Trophoblast cell (in vitro differentiated cells and primary cell): ENCODE results near the gene ZNF98. TPM values are rescaled to one million over a fixed set of nuclear protein-coding genes. Genes with fewer than 3 reads are reported as not detected.
A peak's percentile ranks its signal among the peaks of the same experiment; 100 is the strongest.

Experiments
- DNase-seq, 2 donors: peaks; one replicate each; pipeline ENCODE4 v3.0.0-alpha.2; 2016
- H2AFZ ChIP-seq: 2 replicates; pipeline ENCODE4 v1.6.1; 2013; ENCODE audit warnings: low read length, moderate library complexity, mild to moderate bottlenecking; ENCODE audit not compliant: insufficient read depth, poor library complexity
- H2AK5ac ChIP-seq: 2 replicates; pipeline ENCODE4 v1.6.1; 2013; ENCODE audit warnings: mild to moderate bottlenecking, low read length
- H2BK120ac ChIP-seq: 2 replicates; pipeline ENCODE4 v1.6.1; 2013; ENCODE audit warnings: low read length, mild to moderate bottlenecking, moderate library complexity; ENCODE audit not compliant: insufficient read depth, poor library complexity
- H2BK12ac ChIP-seq: 2 replicates; pipeline ENCODE4 v1.6.1; 2013; ENCODE audit warnings: mild to moderate bottlenecking, low read length, moderate library complexity
- H2BK5ac ChIP-seq: 2 replicates; pipeline ENCODE4 v1.6.1; 2013; ENCODE audit warnings: low read length, low read depth, moderate library complexity, mild to moderate bottlenecking; ENCODE audit not compliant: poor library complexity
- H3K14ac ChIP-seq: 2 replicates; pipeline ENCODE4 v1.6.1; 2013; ENCODE audit warnings: mild to moderate bottlenecking, low read length
- H3K18ac ChIP-seq: 2 replicates; pipeline ENCODE4 v1.6.1; 2013; ENCODE audit warnings: mild to moderate bottlenecking, low read length
- H3K23ac ChIP-seq: 2 replicates; pipeline ENCODE4 v1.6.1; 2013; ENCODE audit warnings: low read length
- H3K27ac ChIP-seq: 2 replicates; pipeline ENCODE4 v1.5.1; 2013; ENCODE audit warnings: low read depth, mild to moderate bottlenecking, inconsistent platforms, low read length, moderate library complexity
- H3K27me3 ChIP-seq: 2 replicates; pipeline ENCODE4 v1.6.1; 2013; ENCODE audit warnings: inconsistent platforms, mild to moderate bottlenecking, low read length, moderate library complexity; ENCODE audit not compliant: insufficient read depth
- H3K36me3 ChIP-seq, 2 experiments: 1 replicate in 1 of 2; 2 replicates in 1 of 2; pipeline ENCODE4 v1.6.1; 2013; ENCODE audit warnings: low read length in 2 of 2, mild to moderate bottlenecking in 2 of 2, moderate library complexity in 1 of 2; ENCODE audit not compliant: insufficient read depth in 2 of 2, control insufficient read depth in 1 of 2
- H3K4ac ChIP-seq: 2 replicates; pipeline ENCODE4 v1.6.1; 2013; ENCODE audit warnings: low read depth, mild to moderate bottlenecking, low read length, moderate library complexity
- H3K4me1 ChIP-seq, 2 experiments: 1 replicate in 1 of 2; 2 replicates in 1 of 2; pipeline ENCODE4 v1.6.1; 2013; ENCODE audit warnings: low read length in 2 of 2, mild to moderate bottlenecking in 2 of 2, moderate library complexity in 1 of 2; ENCODE audit not compliant: insufficient read depth in 2 of 2, control insufficient read depth in 1 of 2
- H3K4me2 ChIP-seq: 2 replicates; pipeline ENCODE4 v1.6.1; 2013; ENCODE audit warnings: inconsistent platforms, mild to moderate bottlenecking, low read length, moderate library complexity
- H3K4me3 ChIP-seq: 2 replicates; pipeline ENCODE4 v1.5.1; 2013; ENCODE audit warnings: mild to moderate bottlenecking, low read depth, low read length, inconsistent platforms
- H3K79me1 ChIP-seq: one replicate; pipeline ENCODE4 v1.6.1; 2013; ENCODE audit warnings: low read length
- H3K79me2 ChIP-seq: 2 replicates; pipeline ENCODE4 v1.6.1; 2013; ENCODE audit warnings: low read length, mild to moderate bottlenecking; ENCODE audit not compliant: control insufficient read depth, insufficient read depth, poor library complexity
- H3K9ac ChIP-seq: 2 replicates; pipeline ENCODE4 v1.6.1; 2013; ENCODE audit warnings: mild to moderate bottlenecking, low read length
- H3K9me3 ChIP-seq: 2 replicates; pipeline ENCODE4 v1.6.1; 2013; ENCODE audit warnings: low read depth, mild to moderate bottlenecking, control low read depth, inconsistent platforms, low read length; ENCODE audit not compliant: insufficient read depth
- H4K12ac ChIP-seq: 2 replicates; pipeline ENCODE4 v1.6.1; 2013; ENCODE audit warnings: low read depth, mild to moderate bottlenecking, low read length, moderate library complexity
- H4K8ac ChIP-seq: 2 replicates; pipeline ENCODE4 v1.6.1; 2013; ENCODE audit warnings: low read depth, mild to moderate bottlenecking, low read length, moderate library complexity
- H4K91ac ChIP-seq: one replicate; pipeline ENCODE4 v1.6.1; 2013; ENCODE audit warnings: low read depth, mild to moderate bottlenecking, low read length, moderate library complexity
- WGBS: extraction: QIAGEN DNeasy Blood & Tissue Kit; methylation state at CpG from one replicate; pipeline ENCODE4 v1.1.7; 2013; ENCODE audit warnings: missing lambda C conversion rate; ENCODE audit not compliant: insufficient read length, insufficient coverage; ENCODE audit errors: extremely low coverage; 5-methylcytosine and 5-hydroxymethylcytosine counted together
- polyA plus RNA-seq: library from polyadenylated mRNA; stranded (reverse); fragments of 200-250 nt; gene quantifications from 2 replicates; pipeline ENCODE4 v1.2.3, GENCODE V29; 2013

The ZNF98 gene
- not detected in 2 replicates for polyA plus RNA-seq

GRCh38 chr19:22422211-22422610 lies at the start of gene ZNF98:
TSS of gene ZNF98 (minus strand) at chr19:22422346. CDS start at chr19:22422224, 122 bp downstream.
- Histone ChIP-seq H3K18ac (no peak within 1 kb of the TSS), H3K4me1 (no peaks in the 10 kb centered on the region), H3K79me1 (no peaks in the 10 kb centered on the region), H3K79me2 (no peaks in the 10 kb centered on the region), H3K4me2 (no peak within 1 kb of the TSS), H2BK120ac (no peak within 1 kb of the TSS), H3K36me3 (no peaks in the 10 kb centered on the region), H2BK5ac (no peak within 1 kb of the TSS), H3K27me3 (no peaks in the 10 kb centered on the region), H2AFZ (no peak within 1 kb of the TSS), H3K4me3 (no peak within 1 kb of the TSS), H3K9me3 (peaks cover 39% of the 10 kb centered on the region), H4K91ac (no peak within 1 kb of the TSS), H3K9ac (no peak within 1 kb of the TSS), H2AK5ac (no peak within 1 kb of the TSS), H3K14ac (no peak within 1 kb of the TSS), H4K12ac (no peak within 1 kb of the TSS), H3K23ac (no peak within 1 kb of the TSS), H3K4ac (no peak within 1 kb of the TSS), H4K8ac (no peak within 1 kb of the TSS), H2BK12ac (no peak within 1 kb of the TSS), H3K27ac (no peak within 1 kb of the TSS)
- DNase-seq, result peak; percentile 23 to 56
- no CpG with 5 or more reads among the region's 16 CpGs for WGBS

GRCh38 chr19:22446605-22447004 lies 24.5 kb upstream of the ZNF98 start:
- Histone ChIP-seq H3K9ac (no peak overlapping the region), H4K8ac (no peak overlapping the region)

GRCh38 chr19:22438011-22438410 lies 15.9 kb upstream of the ZNF98 start:
- Histone ChIP-seq H3K18ac (no peak overlapping the region), H4K8ac (no peak overlapping the region), H3K79me1 (no peaks in the 10 kb centered on the region), H3K36me3 (no peaks in the 10 kb centered on the region), H2BK12ac (no peak overlapping the region), H2BK5ac (no peak overlapping the region), H2AK5ac (no peak overlapping the region), H3K79me2 (no peaks in the 10 kb centered on the region), H3K9ac (no peak overlapping the region), H4K91ac (no peak overlapping the region), H3K4me1 (no peaks in the 10 kb centered on the region), H2AFZ (no peak overlapping the region), H3K4ac (no peak overlapping the region), H4K12ac (no peak overlapping the region), H3K27ac (no peak overlapping the region), H3K27me3 (no peaks in the 10 kb centered on the region), H3K14ac (no peak overlapping the region), H2BK120ac (no peak overlapping the region), H3K4me3 (no peak overlapping the region), H3K23ac (no peak overlapping the region), H3K9me3 (peaks cover 16% of the 10 kb centered on the region), H3K4me2 (no peak overlapping the region)
- DNase-seq, result no peak
- WGBS, result no CpG with 5 or more reads among the region's 2 CpGs

More at GRCh38 chr19:22446605-22447004, 24.5 kb upstream of the ZNF98 start:
- H2BK5ac ChIP-seq, result no peak overlapping the region
- H3K79me2 ChIP-seq, result no peaks in the 10 kb centered on the region
- H3K27ac ChIP-seq, result no peak overlapping the region
- no peak overlapping the region for H3K4me2 ChIP-seq
- peaks cover 14% of the 10 kb centered on the region for H3K9me3 ChIP-seq
- H2BK120ac ChIP-seq, result no peak overlapping the region
- H3K23ac ChIP-seq, result no peak overlapping the region
- H4K12ac ChIP-seq, result no peak overlapping the region
- no peak for DNase-seq
- no peaks in the 10 kb centered on the region for H3K36me3 ChIP-seq
- no peak overlapping the region for H4K91ac ChIP-seq
- no peaks in the 10 kb centered on the region for H3K4me1 ChIP-seq
- no CpG with 5 or more reads among the region's 3 CpGs for WGBS
- H3K4ac ChIP-seq, result no peak overlapping the region
- no peak overlapping the region for H3K4me3 ChIP-seq
- H3K27me3 ChIP-seq, result no peaks in the 10 kb centered on the region
- no peak overlapping the region for H3K18ac ChIP-seq
- H2AFZ ChIP-seq, result no peak overlapping the region
- H3K79me1 ChIP-seq, result no peaks in the 10 kb centered on the region
- no peak overlapping the region for H2BK12ac ChIP-seq
- no peak overlapping the region for H3K14ac ChIP-seq
- H2AK5ac ChIP-seq, result no peak overlapping the region

- H3K79me2 ChIP-seq, result no peaks in the 10 kb centered on the region
- H2AK5ac ChIP-seq, result no peak overlapping the region
- no peaks in the 10 kb centered on the region for H3K36me3 ChIP-seq
- H2BK12ac ChIP-seq, result no peak overlapping the region
- WGBS, result no CpG with 5 or more reads among the region's 60 CpGs
- no peaks in the 10 kb centered on the region for H3K4me1 ChIP-seq
- no peaks in the 10 kb centered on the region for H3K79me1 ChIP-seq
- H3K14ac ChIP-seq, result no peak overlapping the region
- H3K9ac ChIP-seq, result no peak overlapping the region
- no peak overlapping the region for H3K4ac ChIP-seq
- no peaks in the 10 kb centered on the region for H3K27me3 ChIP-seq
- H3K4me2 ChIP-seq, result no peak overlapping the region
- H2BK120ac ChIP-seq, result no peak overlapping the region
- H4K8ac ChIP-seq, result no peak overlapping the region
- peak; percentile 54 to 55 for DNase-seq
- H3K23ac ChIP-seq, result no peak overlapping the region
- H4K12ac ChIP-seq, result no peak overlapping the region
- H2AFZ ChIP-seq, result no peak overlapping the region
- peaks cover 32% of the 10 kb centered on the region for H3K9me3 ChIP-seq
- H2BK5ac ChIP-seq, result no peak overlapping the region
- H3K4me3 ChIP-seq, result no peak overlapping the region
- no peak overlapping the region for H3K27ac ChIP-seq
- no peak overlapping the region for H4K91ac ChIP-seq
- H3K18ac ChIP-seq, result no peak overlapping the region
These were observed 6.1 kb upstream of the ZNF98 start for GRCh38 chr19:22427960-22428913.
